Measurements from ENCODE around the gene MACROD2.

DNA sequence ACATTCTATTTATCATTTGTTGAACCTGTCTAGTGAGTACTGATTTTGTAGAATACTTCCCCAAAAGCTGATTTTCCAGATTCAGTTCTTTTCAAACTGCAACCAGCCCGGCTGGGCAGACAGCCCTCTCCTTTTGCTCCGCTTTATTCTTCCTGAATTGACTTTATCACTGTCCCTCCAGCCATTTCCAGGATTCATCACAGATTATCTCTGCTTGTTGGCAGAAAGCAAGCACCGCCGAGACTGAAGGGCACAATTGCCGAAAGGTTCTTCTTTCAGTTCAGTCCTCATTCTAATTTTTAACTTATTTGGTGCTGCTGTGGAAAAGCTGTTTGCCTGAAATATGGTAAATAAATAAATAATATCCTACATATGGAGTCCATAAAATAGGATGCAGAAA is 711.2 kb downstream of the MACROD2 start:
- TF ChIP-seq POLR2A (IDR thresholded peaks at IDR 0.05; ENCODE audit: low read depth, low read length) (no peak), TAF1 (IDR thresholded peaks at IDR 0.05; ENCODE audit: low read depth, low read length) (no peak), SPI1 (IDR thresholded peaks at IDR 0.05; ENCODE audit: low read depth, low read length) (no peak)
